WTC11 (cell line): Measurements from ENCODE around the gene CAPN1. TPM values are rescaled to one million over a fixed set of nuclear protein-coding genes. Genes with fewer than 3 reads are reported as not detected.

ENCODE experiments used
- ATAC-seq: fragments of 200-7000 bp; cut with Tn5 transposase; 2 replicates; pipeline ENCODE4 v1.10.0; 2021; ENCODE audit warnings: mild to moderate bottlenecking, moderate library complexity
- CTCF ChIA-PET: fragments of 300-600 bp; sonication (Branson Sonifier 250); formaldehyde crosslinking; loops from one replicate; lab custom pipeline; 2021; ENCODE audit warnings: antibody characterized with exemption; lab: Charles Lee
- POLR2A ChIA-PET: fragments of 350-600 bp; sonication (Branson Sonifier 250); formaldehyde crosslinking; loops from one replicate; lab custom pipeline; 2021; ENCODE audit warnings: antibody characterized with exemption; lab: Charles Lee
- DNase-seq: peaks from one replicate; pipeline ENCODE4 v3.0.0; 2021; ENCODE audit warnings: low spot score
- H3K27ac Mint-ChIP-seq: 2 replicates; pipeline ENCODE4 v1.8.0; 2021; ENCODE audit warnings: mixed read lengths
- H3K27me3 Mint-ChIP-seq: 2 replicates; pipeline ENCODE4 v1.8.0; 2021; ENCODE audit warnings: low read depth, mild to moderate bottlenecking, moderate library complexity, mixed read lengths
- H3K36me3 Mint-ChIP-seq: 2 replicates; pipeline ENCODE4 v1.8.0; 2021; ENCODE audit warnings: mixed read lengths
- H3K4me1 Mint-ChIP-seq: 2 replicates; pipeline ENCODE4 v1.8.0; 2022; ENCODE audit warnings: mixed read lengths
- H3K4me3 Mint-ChIP-seq: 2 replicates; pipeline ENCODE4 v1.8.0; 2021; ENCODE audit warnings: mild to moderate bottlenecking, moderate library complexity, mixed read lengths
- H3K9me3 Mint-ChIP-seq: 2 replicates; pipeline ENCODE4 v1.8.0; 2021; ENCODE audit warnings: mixed read lengths
- CREM ChIP-seq: sonication (generic); formaldehyde crosslinking; IDR thresholded peaks from 2 replicates; pipeline ENCODE4 v1.8.1; 2022; ENCODE audit warnings: mild to moderate bottlenecking, missing genetic modification reagents, moderate library complexity
- EMX1 ChIP-seq: fragments of 250-450 bp; sonication (Bioruptor Pico); IDR thresholded peaks from 2 replicates; pipeline ENCODE4 v1.8.0; 2021; ENCODE audit warnings: mild to moderate bottlenecking
- FOXP1 ChIP-seq: sonication (generic); formaldehyde crosslinking; IDR thresholded peaks from 2 replicates; pipeline ENCODE4 v1.8.0; 2022; ENCODE audit warnings: missing genetic modification reagents, mild to moderate bottlenecking, moderate library complexity, borderline replicate concordance
- JAZF1 ChIP-seq: fragments of 250-450 bp; sonication (Bioruptor Pico); IDR thresholded peaks from 2 replicates; pipeline ENCODE4 v1.9.0; 2021; ENCODE audit warnings: moderate library complexity, mild to moderate bottlenecking, inconsistent platforms
- MXD4 ChIP-seq: fragments of 250-450 bp; sonication (Bioruptor Pico); IDR thresholded peaks from 2 replicates; pipeline ENCODE4 v1.8.0; 2021; ENCODE audit warnings: mild to moderate bottlenecking, moderate library complexity, borderline replicate concordance
- NFYB ChIP-seq: sonication (generic); formaldehyde crosslinking; conservative IDR thresholded peaks from 2 replicates; pipeline ENCODE4 v1.8.0; 2022; ENCODE audit warnings: low read depth, missing genetic modification reagents
- NR1H2 ChIP-seq: sonication (generic); formaldehyde crosslinking; IDR thresholded peaks from 2 replicates; pipeline ENCODE4 v1.9.0; 2021; ENCODE audit warnings: mild to moderate bottlenecking, moderate library complexity, missing genetic modification reagents
- NR3C1 ChIP-seq: sonication (generic); formaldehyde crosslinking; conservative IDR thresholded peaks from 2 replicates; pipeline ENCODE4 v1.8.1; 2023; ENCODE audit warnings: low read depth, mild to moderate bottlenecking, missing genetic modification reagents
- PRRX2 ChIP-seq: fragments of 250-450 bp; sonication (Bioruptor Pico); IDR thresholded peaks from 2 replicates; pipeline ENCODE4 v1.8.0; 2021; ENCODE audit warnings: mild to moderate bottlenecking
- RORB ChIP-seq: fragments of 250-450 bp; sonication (Bioruptor Pico); IDR thresholded peaks from 2 replicates; pipeline ENCODE4 v1.9.0; 2021; ENCODE audit warnings: mild to moderate bottlenecking
- TEAD4 ChIP-seq: sonication (generic); formaldehyde crosslinking; IDR thresholded peaks from 2 replicates; pipeline ENCODE4 v1.8.0; 2022; ENCODE audit warnings: mild to moderate bottlenecking, missing genetic modification reagents
- TP53 ChIP-seq: sonication (generic); formaldehyde crosslinking; IDR thresholded peaks from 2 replicates; pipeline ENCODE4 v1.8.1; 2023; ENCODE audit warnings: mild to moderate bottlenecking, missing genetic modification reagents
- ZNF232 ChIP-seq: sonication (generic); formaldehyde crosslinking; IDR thresholded peaks from 2 replicates; pipeline ENCODE4 v1.8.0; 2022; ENCODE audit warnings: mild to moderate bottlenecking, missing genetic modification reagents
- ZNF671 ChIP-seq: fragments of 250-450 bp; sonication (Bioruptor Pico); IDR thresholded peaks from 2 replicates; pipeline ENCODE4 v1.8.0; 2021; ENCODE audit warnings: mild to moderate bottlenecking
- total RNA-seq: library from RNA; stranded (reverse); gene quantifications from 3 replicates; pipeline ENCODE4 v1.2.3, GENCODE V29; 2021
- TF ChIP-seq, protein P1 (sequence below): sonication (generic); formaldehyde crosslinking; IDR thresholded peaks from 2 replicates; pipeline ENCODE4 v1.8.1; 2023; ENCODE audit warnings: mild to moderate bottlenecking, moderate library complexity, missing genetic modification reagents
- TF ChIP-seq, protein P2 (sequence below): sonication (generic); formaldehyde crosslinking; IDR thresholded peaks from 2 replicates; pipeline ENCODE4 v1.8.1; 2022; ENCODE audit warnings: low read depth, missing genetic modification reagents, borderline replicate concordance
- TF ChIP-seq, protein P3 (sequence below): sonication (generic); formaldehyde crosslinking; IDR thresholded peaks from 2 replicates; pipeline ENCODE4 v1.8.1; 2022; ENCODE audit warnings: low read depth, mild to moderate bottlenecking, moderate library complexity, missing genetic modification reagents, borderline replicate concordance
- TF ChIP-seq, protein P4 (sequence below): sonication (generic); formaldehyde crosslinking; IDR thresholded peaks from 2 replicates; pipeline ENCODE4 v1.8.1; 2022; ENCODE audit warnings: missing genetic modification reagents, borderline replicate concordance
- TF ChIP-seq, protein P5 (sequence below): fragments of 250-450 bp; sonication (Bioruptor Pico); IDR thresholded peaks from 2 replicates; pipeline ENCODE4 v2.1.2; 2022; ENCODE audit warnings: mild to moderate bottlenecking, moderate library complexity
- TF ChIP-seq, protein P6 (sequence below): sonication (generic); formaldehyde crosslinking; conservative IDR thresholded peaks from 2 replicates; pipeline ENCODE4 v1.8.1; 2023; ENCODE audit warnings: mild to moderate bottlenecking, low read depth, missing genetic modification reagents, moderate library complexity
- TF ChIP-seq, protein P7 (sequence below): sonication (generic); formaldehyde crosslinking; IDR thresholded peaks from 2 replicates; pipeline ENCODE4 v1.8.1; 2022; ENCODE audit warnings: mild to moderate bottlenecking, moderate library complexity, missing genetic modification reagents

Gene CAPN1
- total RNA-seq, 1 experiment from 2014 or later: 257 TPM

DNA sequence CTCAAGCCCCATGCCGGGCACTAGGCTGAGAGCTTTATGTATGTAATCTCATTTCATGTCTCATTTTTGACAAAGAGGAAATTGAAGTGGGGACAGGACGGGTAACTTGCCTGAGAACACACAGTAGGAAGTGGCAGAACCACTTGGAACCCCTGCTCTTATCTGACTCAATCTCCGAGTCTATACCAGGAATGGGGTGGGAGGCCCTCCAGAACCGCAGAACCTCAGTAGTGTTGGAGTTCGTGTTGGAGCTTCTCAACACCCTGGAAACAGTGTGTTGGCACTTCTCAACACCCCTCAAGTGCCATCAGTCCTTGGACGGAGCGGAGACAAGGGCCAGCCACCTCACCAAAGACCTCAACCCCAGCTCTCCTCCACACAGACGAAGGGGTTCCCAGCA, 41.3 kb downstream of the CAPN1 start (continued):
- TF ChIP-seq FOXP1 (CRISPR knock-in tag) (no peak), CREM (no peak), ZNF232 (CRISPR knock-in tag) (no peak), NR1H2 (CRISPR knock-in tag) (no peak), EMX1 (CRISPR knock-in tag) (no peak)
- TF ChIP-seq, protein P1, sequence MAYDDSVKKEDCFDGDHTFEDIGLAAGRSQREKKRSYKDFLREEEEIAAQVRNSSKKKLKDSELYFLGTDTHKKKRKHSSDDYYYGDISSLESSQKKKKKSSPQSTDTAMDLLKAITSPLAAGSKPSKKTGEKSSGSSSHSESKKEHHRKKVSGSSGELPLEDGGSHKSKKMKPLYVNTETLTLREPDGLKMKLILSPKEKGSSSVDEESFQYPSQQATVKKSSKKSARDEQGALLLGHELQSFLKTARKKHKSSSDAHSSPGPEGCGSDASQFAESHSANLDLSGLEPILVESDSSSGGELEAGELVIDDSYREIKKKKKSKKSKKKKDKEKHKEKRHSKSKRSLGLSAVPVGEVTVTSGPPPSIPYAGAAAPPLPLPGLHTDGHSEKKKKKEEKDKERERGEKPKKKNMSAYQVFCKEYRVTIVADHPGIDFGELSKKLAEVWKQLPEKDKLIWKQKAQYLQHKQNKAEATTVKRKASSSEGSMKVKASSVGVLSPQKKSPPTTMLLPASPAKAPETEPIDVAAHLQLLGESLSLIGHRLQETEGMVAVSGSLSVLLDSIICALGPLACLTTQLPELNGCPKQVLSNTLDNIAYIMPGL (CRISPR knock-in tag): no peak

DNA sequence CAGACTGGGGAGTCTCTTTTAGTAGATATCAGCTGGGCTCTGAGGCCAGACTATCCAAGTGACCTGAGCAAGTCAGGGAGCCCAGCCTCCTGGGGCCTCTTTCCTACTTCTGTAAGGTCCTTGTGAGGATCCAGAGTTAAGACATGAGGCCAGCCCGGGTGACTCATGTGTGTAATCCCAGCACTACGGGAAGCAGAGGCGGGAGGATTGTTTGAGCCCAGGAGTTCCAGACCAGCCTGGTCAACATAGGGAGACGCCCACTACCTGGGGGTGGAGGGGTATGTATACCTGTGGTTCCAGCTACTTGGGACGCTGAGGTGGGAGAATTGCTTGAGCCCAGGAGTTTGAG, 43.2 kb downstream of the CAPN1 start:
- ChIA-PET CTCF (interaction anchor here (0.7 to 5.6 kb wide), 19 partner anchors 8 to 653 kb away, joined by 3 to 138 read pairs (median 7); partner anchors contain the start of genes CAPN1, CDC42EP2 and POLA2), POLR2A (interaction anchor here (1.1 to 2.2 kb wide), 4 partner anchors 12 to 25 kb away, joined by 3 to 7 read pairs (median 6); no protein-coding TSS in a partner anchor)
- Mint-ChIP-seq H3K9me3 (peaks cover 5% of the 10 kb centered on the region), H3K4me1 (peaks cover 19% of the 10 kb centered on the region), H3K36me3 (peaks cover 22% of the 10 kb centered on the region), H3K4me3 (peak overlapping the region; percentile 81), H3K27me3 (no peaks in the 10 kb centered on the region; the same call in 1 of the 2 replicates), H3K27ac (peak overlapping the region; percentile 53; the same call in 1 of the 2 replicates)
- ATAC-seq (peak; percentile 60), DNase-seq (no peak)
- TF ChIP-seq MXD4 (CRISPR knock-in tag): no peak
- TF ChIP-seq, protein P2, sequence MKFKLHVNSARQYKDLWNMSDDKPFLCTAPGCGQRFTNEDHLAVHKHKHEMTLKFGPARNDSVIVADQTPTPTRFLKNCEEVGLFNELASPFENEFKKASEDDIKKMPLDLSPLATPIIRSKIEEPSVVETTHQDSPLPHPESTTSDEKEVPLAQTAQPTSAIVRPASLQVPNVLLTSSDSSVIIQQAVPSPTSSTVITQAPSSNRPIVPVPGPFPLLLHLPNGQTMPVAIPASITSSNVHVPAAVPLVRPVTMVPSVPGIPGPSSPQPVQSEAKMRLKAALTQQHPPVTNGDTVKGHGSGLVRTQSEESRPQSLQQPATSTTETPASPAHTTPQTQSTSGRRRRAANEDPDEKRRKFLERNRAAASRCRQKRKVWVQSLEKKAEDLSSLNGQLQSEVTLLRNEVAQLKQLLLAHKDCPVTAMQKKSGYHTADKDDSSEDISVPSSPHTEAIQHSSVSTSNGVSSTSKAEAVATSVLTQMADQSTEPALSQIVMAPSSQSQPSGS (CRISPR knock-in tag): no peak
- TF ChIP-seq TP53: no peak
- TF ChIP-seq TEAD4: no peak
- TF ChIP-seq, protein P1 (CRISPR knock-in tag): no peak
- TF ChIP-seq, protein P3, sequence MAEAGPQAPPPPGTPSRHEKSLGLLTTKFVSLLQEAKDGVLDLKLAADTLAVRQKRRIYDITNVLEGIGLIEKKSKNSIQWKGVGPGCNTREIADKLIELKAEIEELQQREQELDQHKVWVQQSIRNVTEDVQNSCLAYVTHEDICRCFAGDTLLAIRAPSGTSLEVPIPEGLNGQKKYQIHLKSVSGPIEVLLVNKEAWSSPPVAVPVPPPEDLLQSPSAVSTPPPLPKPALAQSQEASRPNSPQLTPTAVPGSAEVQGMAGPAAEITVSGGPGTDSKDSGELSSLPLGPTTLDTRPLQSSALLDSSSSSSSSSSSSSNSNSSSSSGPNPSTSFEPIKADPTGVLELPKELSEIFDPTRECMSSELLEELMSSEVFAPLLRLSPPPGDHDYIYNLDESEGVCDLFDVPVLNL: no peak
- TF ChIP-seq ZNF671 (CRISPR knock-in tag): no peak
- no peak for TF ChIP-seq NFYB (CRISPR knock-in tag)
- TF ChIP-seq NR3C1 (CRISPR knock-in tag): no peak
- TF ChIP-seq, protein P4, sequence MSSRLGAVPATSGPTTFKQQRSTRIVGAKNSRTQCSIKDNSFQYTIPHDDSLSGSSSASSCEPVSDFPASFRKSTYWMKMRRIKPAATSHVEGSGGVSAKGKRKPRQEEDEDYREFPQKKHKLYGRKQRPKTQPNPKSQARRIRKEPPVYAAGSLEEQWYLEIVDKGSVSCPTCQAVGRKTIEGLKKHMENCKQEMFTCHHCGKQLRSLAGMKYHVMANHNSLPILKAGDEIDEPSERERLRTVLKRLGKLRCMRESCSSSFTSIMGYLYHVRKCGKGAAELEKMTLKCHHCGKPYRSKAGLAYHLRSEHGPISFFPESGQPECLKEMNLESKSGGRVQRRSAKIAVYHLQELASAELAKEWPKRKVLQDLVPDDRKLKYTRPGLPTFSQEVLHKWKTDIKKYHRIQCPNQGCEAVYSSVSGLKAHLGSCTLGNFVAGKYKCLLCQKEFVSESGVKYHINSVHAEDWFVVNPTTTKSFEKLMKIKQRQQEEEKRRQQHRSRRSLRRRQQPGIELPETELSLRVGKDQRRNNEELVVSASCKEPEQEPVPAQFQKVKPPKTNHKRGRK (CRISPR knock-in tag): no peak
- TF ChIP-seq JAZF1 (CRISPR knock-in tag): no peak
- TF ChIP-seq, protein P5, sequence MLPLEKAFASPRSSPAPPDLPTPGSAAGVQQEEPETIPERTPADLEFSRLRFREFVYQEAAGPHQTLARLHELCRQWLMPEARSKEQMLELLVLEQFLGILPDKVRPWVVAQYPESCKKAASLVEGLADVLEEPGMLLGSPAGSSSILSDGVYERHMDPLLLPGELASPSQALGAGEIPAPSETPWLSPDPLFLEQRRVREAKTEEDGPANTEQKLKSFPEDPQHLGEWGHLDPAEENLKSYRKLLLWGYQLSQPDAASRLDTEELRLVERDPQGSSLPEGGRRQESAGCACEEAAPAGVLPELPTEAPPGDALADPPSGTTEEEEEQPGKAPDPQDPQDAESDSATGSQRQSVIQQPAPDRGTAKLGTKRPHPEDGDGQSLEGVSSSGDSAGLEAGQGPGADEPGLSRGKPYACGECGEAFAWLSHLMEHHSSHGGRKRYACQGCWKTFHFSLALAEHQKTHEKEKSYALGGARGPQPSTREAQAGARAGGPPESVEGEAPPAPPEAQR (CRISPR knock-in tag): no peak
- TF ChIP-seq, protein P6, sequence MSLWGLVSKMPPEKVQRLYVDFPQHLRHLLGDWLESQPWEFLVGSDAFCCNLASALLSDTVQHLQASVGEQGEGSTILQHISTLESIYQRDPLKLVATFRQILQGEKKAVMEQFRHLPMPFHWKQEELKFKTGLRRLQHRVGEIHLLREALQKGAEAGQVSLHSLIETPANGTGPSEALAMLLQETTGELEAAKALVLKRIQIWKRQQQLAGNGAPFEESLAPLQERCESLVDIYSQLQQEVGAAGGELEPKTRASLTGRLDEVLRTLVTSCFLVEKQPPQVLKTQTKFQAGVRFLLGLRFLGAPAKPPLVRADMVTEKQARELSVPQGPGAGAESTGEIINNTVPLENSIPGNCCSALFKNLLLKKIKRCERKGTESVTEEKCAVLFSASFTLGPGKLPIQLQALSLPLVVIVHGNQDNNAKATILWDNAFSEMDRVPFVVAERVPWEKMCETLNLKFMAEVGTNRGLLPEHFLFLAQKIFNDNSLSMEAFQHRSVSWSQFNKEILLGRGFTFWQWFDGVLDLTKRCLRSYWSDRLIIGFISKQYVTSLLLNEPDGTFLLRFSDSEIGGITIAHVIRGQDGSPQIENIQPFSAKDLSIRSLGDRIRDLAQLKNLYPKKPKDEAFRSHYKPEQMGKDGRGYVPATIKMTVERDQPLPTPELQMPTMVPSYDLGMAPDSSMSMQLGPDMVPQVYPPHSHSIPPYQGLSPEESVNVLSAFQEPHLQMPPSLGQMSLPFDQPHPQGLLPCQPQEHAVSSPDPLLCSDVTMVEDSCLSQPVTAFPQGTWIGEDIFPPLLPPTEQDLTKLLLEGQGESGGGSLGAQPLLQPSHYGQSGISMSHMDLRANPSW: no peak
- no peak for TF ChIP-seq RORB (CRISPR knock-in tag)
- no peak for TF ChIP-seq PRRX2
- TF ChIP-seq, protein P7, sequence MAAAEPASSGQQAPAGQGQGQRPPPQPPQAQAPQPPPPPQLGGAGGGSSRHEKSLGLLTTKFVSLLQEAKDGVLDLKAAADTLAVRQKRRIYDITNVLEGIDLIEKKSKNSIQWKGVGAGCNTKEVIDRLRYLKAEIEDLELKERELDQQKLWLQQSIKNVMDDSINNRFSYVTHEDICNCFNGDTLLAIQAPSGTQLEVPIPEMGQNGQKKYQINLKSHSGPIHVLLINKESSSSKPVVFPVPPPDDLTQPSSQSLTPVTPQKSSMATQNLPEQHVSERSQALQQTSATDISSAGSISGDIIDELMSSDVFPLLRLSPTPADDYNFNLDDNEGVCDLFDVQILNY (CRISPR knock-in tag): no peak
